ENCODE results near the gene KDSR.
"Not testable (repeated sequence)": the region's sequence is repeated elsewhere in the genome, so short reads cannot be mapped to it uniquely, and the experiment has no call there.

Gene KDSR

GRCh38 chr18:63363951-63364350 is 3.1 kb downstream of the KDSR start:
- FAIRE-seq (peak; percentile 17), DNase-seq (ENCODE audit: insufficient read length) (no peak)
- TF ChIP-seq POLR2AphosphoS5 (IDR thresholded peaks at IDR 0.05; ENCODE audit: low read depth, low read length): no peak
- TF ChIP-seq TAF1 (IDR thresholded peaks at IDR 0.05; ENCODE audit: borderline replicate concordance, low read depth, low read length): no peak
- TF ChIP-seq POLR2A (IDR thresholded peaks at IDR 0.05; ENCODE audit: low read depth, low read length): no peak

- FAIRE-seq; DNase-seq (ENCODE audit: insufficient read length): not testable (repeated sequence)
Measured at GRCh38 chr18:63363420-63363819, 3.6 kb downstream of the KDSR start.

- no peak for DNase-seq (ENCODE audit: insufficient read length)
- FAIRE-seq: no peak
- TF ChIP-seq TAF1 (IDR thresholded peaks at IDR 0.05; ENCODE audit: borderline replicate concordance, low read depth, low read length): no peak
- no peak for TF ChIP-seq POLR2AphosphoS5 (IDR thresholded peaks at IDR 0.05; ENCODE audit: low read depth, low read length)
- no peak for TF ChIP-seq POLR2A (IDR thresholded peaks at IDR 0.05; ENCODE audit: low read depth, low read length)
Measured at GRCh38 chr18:63356272-63356896, 10.6 kb downstream of the KDSR start.

GRCh38 chr18:63350230-63350629 is 16.8 kb downstream of the KDSR start:
- FAIRE-seq (no peak), DNase-seq (ENCODE audit: insufficient read length) (no peak)
- TF ChIP-seq POLR2AphosphoS5 (IDR thresholded peaks at IDR 0.05; ENCODE audit: low read depth, low read length) (no peak), TAF1 (IDR thresholded peaks at IDR 0.05; ENCODE audit: borderline replicate concordance, low read depth, low read length) (no peak), POLR2A (IDR thresholded peaks at IDR 0.05; ENCODE audit: low read depth, low read length) (no peak)

GRCh38 chr18:63348508-63349136 is 18.4 kb downstream of the KDSR start:
- no peak for TF ChIP-seq POLR2A (IDR thresholded peaks at IDR 0.05; ENCODE audit: low read depth, low read length)
- TF ChIP-seq TAF1 (IDR thresholded peaks at IDR 0.05; ENCODE audit: borderline replicate concordance, low read depth, low read length): no peak
- TF ChIP-seq POLR2AphosphoS5 (IDR thresholded peaks at IDR 0.05; ENCODE audit: low read depth, low read length): no peak
- FAIRE-seq (peak; percentile 42), DNase-seq (ENCODE audit: insufficient read length) (no peak)

- FAIRE-seq (no peak), DNase-seq (ENCODE audit: insufficient read length) (no peak)
- TF ChIP-seq POLR2A (IDR thresholded peaks at IDR 0.05; ENCODE audit: low read depth, low read length): no peak
- TF ChIP-seq TAF1 (IDR thresholded peaks at IDR 0.05; ENCODE audit: borderline replicate concordance, low read depth, low read length): no peak
- no peak for TF ChIP-seq POLR2AphosphoS5 (IDR thresholded peaks at IDR 0.05; ENCODE audit: low read depth, low read length)
Measured at GRCh38 chr18:63346480-63347183, 20.4 kb downstream of the KDSR start.

- no peak for TF ChIP-seq POLR2AphosphoS5 (IDR thresholded peaks at IDR 0.05; ENCODE audit: low read depth, low read length)
- no peak for TF ChIP-seq TAF1 (IDR thresholded peaks at IDR 0.05; ENCODE audit: borderline replicate concordance, low read depth, low read length)
- no peak for TF ChIP-seq POLR2A (IDR thresholded peaks at IDR 0.05; ENCODE audit: low read depth, low read length)
- FAIRE-seq (no peak), DNase-seq (ENCODE audit: insufficient read length) (no peak)
Measured at GRCh38 chr18:63346031-63346430, 21.0 kb downstream of the KDSR start.

GRCh38 chr18:63344918-63345317 is 22.1 kb downstream of the KDSR start:
- no peak for DNase-seq (ENCODE audit: insufficient read length)
- peak; percentile 42 for FAIRE-seq
- no peak for TF ChIP-seq POLR2A (IDR thresholded peaks at IDR 0.05; ENCODE audit: low read depth, low read length)
- no peak for TF ChIP-seq POLR2AphosphoS5 (IDR thresholded peaks at IDR 0.05; ENCODE audit: low read depth, low read length)
- TF ChIP-seq TAF1 (IDR thresholded peaks at IDR 0.05; ENCODE audit: borderline replicate concordance, low read depth, low read length): no peak

GRCh38 chr18:63344263-63344662 is 22.7 kb downstream of the KDSR start:
- no peak for DNase-seq (ENCODE audit: insufficient read length)
- no peak for FAIRE-seq
- TF ChIP-seq TAF1 (IDR thresholded peaks at IDR 0.05; ENCODE audit: borderline replicate concordance, low read depth, low read length) (no peak), POLR2A (IDR thresholded peaks at IDR 0.05; ENCODE audit: low read depth, low read length) (no peak), POLR2AphosphoS5 (IDR thresholded peaks at IDR 0.05; ENCODE audit: low read depth, low read length) (no peak)

- DNase-seq (ENCODE audit: insufficient read length): no peak
- TF ChIP-seq POLR2AphosphoS5 (IDR thresholded peaks at IDR 0.05; ENCODE audit: low read depth, low read length): no peak
- peak; percentile 33 for FAIRE-seq
Measured at GRCh38 chr18:63342206-63342605, 24.8 kb downstream of the KDSR start.

GRCh38 chr18:63339920-63340484 is 27.0 kb downstream of the KDSR start:
- FAIRE-seq (no peak), DNase-seq (ENCODE audit: insufficient read length) (no peak)
- TF ChIP-seq TAF1 (IDR thresholded peaks at IDR 0.05; ENCODE audit: borderline replicate concordance, low read depth, low read length): no peak
- TF ChIP-seq POLR2A (IDR thresholded peaks at IDR 0.05; ENCODE audit: low read depth, low read length): no peak

Data from GM12892 (cell line).